ENCODE data around the gene IBA57.

Gene IBA57

DNA sequence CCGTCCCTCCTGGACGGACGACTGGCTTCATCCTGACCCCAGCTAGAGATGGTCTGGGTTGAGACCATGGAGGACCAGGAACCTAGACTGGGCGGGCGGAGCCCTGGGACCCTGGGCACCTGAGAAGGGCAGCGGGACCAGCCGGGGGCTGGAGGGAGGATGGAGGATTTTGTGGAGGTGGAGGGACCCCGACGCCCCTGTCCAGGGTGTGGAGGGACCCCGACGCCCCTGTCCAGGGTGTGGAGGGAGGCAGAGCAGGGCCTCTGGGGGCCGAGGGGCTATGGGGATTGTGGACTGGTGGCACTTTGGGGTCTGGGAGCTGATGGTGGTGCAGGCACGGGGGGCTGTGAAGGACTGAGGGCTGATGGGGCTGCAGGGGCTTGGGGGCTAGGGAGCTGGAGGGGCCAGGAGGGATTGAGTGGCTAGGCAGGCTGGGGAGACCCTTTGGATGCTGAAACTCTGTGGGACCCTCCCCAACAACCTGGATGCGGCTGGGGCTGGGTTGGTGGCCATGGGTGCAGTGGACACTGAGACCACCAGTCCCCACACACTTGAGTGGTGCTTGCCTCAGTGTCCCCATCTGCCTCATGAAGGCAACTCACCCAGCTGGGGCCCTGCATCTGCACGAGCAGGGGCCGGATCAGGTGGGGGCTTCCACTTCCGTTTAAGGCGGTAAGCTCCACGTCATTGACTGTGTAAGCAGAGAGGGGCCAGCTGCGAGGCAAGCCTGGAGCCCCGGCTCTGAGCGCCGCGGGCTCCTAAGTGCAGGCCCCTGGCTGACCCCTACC lies 8.5 kb upstream of the IBA57 start:
- no peak for DNase-seq

DNA sequence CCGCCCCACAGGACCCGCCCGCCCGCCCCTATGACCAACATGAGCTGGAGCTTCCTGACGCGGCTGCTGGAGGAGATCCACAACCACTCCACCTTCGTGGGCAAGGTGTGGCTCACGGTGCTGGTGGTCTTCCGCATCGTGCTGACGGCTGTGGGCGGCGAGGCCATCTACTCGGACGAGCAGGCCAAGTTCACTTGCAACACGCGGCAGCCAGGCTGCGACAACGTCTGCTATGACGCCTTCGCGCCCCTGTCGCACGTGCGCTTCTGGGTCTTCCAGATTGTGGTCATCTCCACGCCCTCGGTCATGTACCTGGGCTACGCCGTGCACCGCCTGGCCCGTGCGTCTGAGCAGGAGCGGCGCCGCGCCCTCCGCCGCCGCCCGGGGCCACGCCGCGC lies 7.9 kb upstream of the IBA57 start:
- DNase-seq, result no peak

DNA sequence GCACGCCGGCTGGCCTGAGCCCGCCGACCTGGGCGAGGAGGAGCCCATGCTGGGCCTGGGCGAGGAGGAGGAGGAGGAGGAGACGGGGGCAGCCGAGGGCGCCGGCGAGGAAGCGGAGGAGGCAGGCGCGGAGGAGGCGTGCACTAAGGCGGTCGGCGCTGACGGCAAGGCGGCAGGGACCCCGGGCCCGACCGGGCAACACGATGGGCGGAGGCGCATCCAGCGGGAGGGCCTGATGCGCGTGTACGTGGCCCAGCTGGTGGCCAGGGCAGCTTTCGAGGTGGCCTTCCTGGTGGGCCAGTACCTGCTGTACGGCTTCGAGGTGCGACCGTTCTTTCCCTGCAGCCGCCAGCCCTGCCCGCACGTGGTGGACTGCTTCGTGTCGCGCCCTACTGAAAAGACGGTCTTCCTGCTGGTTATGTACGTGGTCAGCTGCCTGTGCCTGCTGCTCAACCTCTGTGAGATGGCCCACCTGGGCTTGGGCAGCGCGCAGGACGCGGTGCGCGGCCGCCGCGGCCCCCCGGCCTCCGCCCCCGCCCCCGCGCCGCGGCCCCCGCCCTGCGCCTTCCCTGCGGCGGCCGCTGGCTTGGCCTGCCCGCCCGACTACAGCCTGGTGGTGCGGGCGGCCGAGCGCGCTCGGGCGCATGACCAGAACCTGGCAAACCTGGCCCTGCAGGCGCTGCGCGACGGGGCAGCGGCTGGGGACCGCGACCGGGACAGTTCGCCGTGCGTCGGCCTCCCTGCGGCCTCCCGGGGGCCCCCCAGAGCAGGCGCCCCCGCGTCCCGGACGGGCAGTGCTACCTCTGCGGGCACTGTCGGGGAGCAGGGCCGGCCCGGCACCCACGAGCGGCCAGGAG lies 7.2 kb upstream of the IBA57 start:
- no peak for DNase-seq

DNA sequence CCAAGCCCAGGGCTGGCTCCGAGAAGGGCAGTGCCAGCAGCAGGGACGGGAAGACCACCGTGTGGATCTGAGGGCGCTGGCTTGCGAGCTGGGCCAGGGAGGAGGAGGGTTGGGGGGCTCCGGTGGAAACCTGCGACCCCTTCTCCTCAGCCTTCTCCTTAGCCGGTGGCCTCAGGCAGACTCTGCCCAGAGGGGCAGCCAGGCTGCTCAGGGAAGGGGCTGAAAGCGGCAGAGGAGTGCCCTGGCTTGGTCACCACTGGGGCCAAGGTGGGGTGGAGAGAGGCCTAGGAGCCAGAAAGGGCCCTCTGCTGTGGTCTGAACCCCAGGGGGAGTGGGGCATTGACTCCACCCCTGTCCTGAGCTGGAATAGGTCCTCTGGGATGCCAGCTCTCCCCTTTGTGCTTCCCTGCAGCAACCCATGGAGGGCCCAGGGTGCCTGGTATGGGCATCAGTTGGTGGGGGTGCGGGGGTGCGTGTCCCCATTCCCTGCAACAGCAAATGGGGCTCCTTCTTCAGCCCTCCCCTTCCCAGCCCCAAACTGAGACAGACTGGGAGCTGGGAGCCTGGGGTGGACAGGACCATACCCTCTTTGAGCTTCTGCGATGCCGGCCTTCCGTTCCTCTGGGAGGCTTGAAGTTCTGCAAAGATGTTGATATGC lies 6.5 kb upstream of the IBA57 start:
- DNase-seq, result no peak

DNA sequence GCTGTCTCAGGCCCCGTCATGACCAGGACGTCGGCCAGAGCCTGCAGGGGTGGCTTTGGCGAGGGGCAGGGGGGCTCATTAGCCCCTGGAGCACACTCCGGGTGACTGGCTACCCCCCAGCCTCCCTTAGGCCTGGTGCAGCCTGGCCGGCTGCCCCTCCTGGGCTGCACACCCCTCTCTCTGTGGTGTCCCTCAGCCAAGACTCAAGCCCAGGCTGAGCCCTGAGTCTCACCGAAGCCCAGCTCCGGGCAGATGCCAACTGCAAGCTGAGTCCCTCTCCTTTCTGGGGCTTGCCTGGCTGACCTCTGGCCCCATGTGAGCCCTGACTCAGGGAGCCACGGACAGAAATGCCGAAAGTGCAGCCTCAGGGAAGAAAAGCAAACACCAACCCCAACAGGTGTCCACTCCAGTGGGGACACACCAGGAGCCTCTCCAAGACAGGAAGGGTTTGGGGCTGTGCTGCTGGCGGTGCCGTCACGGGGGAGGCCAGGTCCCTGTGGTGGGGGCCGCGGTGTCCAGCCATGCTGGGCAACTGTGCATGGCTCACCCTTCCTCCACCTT lies 5.3 kb upstream of the IBA57 start:
- no peak for DNase-seq

DNA sequence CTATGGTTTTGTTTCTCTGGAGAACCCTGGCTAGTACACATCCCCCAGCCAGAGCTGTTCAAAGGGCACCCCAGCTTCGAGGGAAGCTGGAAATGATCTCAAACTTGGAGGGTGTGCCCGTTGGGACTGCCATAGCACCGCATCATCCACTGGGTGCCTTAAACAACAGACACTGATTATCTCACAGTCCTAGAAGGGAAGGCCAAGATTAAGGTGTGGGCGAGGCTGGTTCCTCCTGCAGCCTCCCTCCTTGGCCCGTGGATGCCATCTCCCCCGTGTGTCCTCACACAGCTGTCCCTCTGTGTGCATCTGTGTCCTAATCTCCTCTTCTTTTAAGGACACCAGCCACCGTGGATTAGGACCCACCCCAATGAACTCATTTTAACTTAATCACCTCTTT lies 4.2 kb upstream of the IBA57 start:
- peak in 1 of 2 donors; percentile 47 for DNase-seq

DNA sequence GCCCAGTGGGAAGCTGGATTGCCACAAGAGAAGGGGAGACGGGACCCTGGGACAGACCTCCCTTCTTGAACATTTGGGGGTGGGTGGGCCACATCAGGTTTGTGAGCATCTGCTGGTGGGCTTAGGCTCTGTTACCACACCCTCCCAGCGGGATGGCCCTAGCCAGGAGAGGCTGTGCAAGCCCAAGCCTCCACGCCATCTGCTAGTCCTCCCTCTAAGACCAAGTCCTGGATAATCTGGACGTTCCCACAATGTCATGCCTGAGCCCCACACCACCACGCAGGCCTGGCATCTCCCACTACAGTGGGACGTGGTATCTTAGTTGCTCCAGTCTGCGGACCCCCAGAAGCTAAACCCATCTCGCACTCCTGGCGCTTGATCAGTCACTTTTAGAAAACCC lies 3.7 kb upstream of the IBA57 start:
- no peak for DNase-seq

DNA sequence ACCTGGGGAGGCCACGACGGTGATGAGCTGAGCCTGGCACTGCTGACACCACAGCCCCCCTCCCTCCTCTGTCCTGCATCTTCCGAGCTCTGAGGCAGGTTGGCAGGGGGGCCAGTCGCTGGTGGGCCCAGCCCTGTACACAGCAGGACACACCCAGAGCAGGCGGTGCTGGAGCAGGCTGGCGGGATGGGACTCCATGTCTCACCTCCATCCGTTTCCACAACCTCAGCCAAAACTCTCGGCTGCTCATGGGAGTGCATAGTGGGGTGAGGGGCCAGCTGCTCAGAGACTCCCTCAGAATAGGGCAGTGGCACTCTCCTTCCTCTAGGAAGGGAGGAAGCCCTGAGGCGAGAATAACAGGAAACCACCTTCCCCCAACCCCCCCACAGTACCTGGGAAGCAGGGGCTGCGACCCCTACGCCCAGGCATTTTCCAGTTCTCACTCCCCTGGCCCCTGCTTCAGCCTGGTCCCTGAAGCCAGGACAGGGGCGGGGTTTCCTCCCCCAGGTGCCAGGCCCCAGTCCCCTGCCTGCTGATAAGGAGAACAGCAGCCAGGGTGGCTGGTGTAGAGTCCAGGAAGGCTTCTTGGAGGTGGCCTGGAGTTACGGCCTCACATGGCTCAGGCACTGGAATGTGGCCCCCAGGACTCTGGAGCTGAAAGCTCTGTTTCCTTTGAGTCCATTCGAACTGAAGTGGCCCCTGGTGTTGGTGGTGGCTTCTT lies 3.2 kb upstream of the IBA57 start:
- no peak for DNase-seq

DNA sequence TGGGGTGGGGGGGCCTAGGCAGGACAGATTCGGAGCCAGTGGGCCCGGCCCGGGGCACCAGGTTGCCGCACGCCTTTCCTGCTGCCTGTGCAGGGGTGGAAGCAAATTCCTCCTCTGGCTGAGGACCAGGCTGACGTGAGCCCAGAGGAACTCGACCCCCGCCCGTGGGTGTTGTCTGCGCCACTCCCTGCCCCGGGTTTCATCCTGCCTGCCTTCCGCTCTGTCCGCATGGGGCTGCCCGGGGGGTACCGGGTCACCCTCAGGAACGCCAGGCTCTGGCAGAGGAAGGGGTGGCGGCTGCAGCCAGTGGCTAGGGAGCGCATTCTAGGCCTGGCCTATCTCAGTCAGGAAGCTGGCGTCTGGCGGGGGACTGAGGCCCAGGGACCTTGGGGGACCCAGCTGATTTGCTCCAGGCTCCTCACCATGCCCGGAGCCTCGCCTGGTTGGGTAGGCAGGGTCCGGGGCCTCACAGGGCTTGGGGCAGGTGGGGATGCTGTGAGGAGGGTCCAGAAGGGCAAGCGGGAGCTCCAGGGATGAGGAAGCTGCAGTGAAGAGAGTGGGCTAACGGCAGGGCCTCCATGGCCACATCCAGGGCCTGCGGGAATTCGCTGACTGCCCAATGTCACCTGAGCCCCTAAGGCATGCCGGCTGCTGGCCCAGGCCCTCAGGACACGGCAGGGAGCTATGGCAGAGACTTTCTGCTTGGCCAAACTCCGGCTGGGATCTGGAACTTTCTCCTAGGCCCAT lies 2.4 kb upstream of the IBA57 start:
- peak in 1 of 2 donors; percentile 28 for DNase-seq

DNA sequence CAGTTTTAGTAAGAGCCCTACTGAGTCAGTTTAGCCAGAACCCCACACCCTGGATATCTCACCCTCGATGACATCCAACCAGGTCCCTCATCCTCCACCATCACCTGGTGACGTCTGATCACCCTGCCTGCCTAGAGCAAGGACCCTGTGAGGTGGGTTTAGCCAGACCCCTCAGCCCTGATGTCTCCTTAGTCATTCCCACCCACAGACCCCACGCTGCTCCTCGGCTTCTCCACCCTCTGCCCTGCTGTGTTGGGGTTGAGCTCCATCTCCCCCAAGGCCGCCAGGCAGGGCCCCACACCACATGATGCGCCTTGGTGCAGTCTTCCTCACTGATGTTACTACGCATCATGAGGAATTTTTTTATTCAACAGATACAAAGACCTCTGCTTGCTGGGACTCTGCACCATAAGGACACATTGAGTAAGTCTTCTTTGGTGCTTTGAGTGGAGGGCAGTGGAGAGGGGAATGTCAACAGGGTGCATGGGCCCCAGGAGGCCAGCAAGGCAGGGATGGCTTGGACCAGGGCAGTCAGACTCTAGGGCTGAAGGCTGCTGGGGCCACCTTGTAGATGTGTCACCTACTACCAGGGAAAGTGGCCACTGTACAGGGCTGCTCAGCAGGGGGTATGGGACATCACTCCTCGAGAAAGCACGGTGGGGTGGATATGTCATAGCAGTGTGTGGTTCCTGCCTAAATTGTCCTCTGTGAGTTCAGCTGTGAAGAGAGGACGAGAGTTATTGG lies 1.7 kb upstream of the IBA57 start:
- no peak for DNase-seq

DNA sequence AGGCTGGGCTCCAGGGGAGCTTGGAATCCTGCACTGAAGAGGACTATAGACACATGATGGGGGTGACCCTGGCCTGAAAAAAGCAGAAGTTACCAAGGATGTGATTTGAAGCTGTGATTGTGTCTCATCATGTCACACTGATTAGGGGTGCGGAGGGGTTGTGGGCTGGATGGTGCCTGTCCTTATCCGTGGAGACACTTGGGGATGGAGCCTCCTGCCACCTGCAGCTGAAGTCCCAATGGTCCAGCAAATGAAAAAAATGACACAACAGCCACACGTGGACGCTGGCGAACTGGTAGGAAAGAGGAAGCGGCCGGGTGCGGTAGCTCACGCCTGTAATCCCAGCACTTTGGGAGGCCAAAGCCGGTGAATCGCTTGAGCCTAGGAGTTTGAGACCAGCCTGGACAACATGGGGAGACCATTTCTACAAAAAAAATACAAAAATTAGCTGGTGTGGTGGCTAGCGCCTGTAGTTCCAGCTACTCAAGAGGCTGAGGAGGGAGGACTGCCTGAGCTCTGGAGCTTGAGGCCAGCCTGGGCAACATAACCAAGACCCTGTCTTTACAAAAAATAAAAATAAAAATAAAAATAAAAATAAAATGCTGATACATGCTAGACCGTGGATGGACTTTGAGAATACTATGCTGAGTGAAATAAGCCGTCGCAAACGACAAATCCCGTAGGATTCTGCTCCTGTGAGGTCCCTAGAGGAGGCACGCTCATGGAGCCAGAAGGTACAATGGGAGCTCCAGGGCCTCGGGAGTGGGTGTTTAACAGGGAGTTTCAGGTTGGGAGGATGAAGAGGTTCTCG lies 838 bp upstream of the IBA57 start:
- peak; percentile 46 to 50 for DNase-seq

DNA sequence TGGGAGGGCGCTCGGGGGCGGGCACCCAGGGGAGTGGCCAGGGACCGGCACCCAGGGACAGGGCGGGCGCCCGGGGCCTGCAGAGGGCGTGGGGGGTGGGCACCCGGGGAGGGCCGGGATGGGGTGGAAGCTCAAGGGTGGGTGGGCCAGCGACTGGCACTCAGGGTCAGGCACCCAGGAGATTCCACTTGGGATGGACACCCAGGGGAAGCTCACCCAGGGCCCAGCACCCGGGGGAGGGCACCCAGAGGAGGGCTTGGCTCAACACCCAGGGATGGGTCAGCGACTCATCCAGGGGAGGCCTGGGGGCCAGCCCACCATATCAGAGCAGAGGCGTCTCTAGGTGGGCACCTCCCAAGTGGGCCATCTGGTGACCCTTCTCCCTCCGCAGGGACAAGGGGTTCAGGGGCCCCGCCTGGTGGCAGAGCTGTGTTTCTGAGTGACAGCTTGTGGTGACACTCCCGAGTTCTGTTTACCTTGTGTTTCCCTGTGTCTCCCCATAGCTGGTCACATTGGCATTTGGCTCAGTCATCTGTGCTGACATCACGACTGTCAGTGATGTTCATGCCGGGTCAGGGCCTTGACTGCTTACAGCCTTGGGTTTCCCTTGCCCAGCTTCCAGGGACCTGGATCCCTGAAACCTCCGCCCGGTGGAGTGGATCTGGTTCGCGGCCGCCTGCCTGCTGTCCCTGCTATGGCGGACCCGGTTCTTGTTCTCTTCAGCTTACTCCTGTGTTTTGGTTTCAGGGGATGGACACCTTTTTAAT lies 749 bp downstream of the IBA57 start:
- peak; percentile 65 to 83 for DNase-seq

DNA sequence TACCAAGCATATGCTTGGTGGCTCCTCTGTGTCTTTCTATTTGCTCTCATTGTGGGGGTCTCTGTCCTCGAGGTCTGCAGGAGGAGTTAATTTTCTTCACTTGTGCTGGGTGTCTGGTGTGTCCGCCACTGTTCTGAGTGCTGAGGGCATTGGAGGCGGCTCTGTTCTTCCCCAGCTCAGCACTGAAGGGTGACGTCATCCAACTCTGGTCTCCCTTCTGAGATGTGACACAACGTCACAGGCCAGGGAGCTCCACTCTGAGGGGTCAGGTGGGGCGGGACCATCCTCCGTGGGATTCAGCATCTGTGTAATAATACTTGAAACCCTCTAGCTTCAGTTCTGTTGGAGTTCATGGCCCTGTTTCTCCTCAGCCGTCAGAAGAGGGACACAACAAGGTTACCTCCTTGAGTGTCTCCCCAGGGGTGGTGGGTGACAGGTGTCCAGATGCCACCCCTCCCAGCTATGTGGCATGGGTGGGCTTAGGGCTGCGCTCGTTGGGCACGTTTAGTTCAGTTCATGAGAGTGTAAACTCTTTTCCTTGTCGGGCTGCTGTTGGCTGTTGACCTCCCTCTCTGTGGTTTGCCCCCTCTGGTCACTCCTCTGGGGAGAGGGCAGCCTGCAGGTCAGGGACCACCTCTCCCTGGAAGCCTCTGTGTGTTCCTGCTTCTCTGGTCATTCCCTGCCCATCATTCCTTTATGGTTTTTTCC lies 3.1 kb downstream of the IBA57 start:
- DNase-seq, result no peak

DNA sequence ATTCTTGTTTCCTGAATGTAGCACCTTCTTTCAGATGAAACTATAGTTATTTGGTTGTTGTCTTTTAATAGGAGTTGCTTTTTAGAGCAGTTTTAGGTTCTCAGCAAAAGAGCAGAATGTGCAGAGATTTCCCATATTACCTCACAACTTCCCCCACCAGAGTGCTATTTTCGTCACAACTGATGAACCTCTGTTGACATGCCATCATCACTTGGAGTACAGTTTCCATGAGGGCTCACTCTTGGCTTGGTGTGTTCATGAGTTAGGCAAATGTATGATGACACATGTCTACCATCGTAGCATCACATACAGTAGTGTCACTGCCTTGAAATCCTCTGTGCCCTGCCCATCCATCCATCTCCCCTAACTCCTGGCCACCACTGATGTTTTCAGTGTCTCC lies 3.7 kb downstream of the IBA57 start:
- peak; percentile 33 to 43 for DNase-seq

DNA sequence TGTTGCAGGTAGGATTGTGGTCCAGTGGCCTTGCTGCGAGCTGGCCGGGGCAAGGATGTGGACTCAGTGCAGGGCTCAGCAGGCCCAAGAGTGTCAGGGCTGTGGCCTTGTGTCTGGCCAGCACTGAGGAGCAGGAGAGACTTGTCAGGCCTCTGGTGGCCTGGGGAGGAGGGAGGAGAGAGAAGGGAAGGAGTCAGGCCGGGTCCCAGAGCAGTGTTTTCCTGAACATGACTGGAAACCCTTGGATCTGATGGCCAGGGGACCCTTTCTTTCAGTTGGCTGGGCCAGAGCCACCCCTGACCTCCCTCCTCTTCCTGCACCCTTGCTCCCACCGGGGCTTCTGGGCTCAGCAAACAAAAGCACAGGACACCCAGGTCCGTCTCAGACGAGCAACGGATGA lies 5.1 kb downstream of the IBA57 start:
- no peak for DNase-seq

DNA sequence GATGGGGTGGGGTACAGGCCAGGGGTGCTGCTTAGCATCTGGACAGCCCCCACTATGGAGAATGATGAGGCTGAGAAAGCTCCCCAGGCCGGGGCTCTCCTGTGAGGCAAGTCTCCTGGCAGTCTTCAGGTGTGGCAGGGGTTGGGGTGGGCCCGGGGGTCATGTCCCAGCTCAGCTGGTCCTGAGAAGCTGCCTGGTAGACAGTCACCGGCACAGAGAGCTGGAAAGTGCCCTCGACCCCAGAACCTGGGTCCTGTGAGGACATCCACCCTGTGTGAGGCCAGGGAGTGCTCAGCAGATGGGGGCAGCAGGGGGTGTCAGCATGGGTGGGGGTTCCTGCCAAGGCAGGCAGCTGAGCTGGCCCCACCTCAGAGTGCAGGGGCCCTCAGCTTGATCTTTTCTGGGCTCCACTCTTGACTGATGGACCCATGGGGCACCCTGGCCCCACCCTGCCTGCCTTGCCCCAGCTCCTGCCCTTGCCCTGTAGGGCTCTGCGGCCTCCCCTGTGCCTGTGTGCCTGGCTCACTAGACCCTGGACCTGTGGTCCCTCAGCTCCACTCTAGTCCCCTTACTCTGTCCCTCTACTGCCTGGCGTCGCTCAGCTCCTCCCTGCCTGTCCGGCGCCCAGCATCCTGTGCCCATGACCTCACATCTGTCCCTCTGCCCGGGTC lies 5.8 kb downstream of the IBA57 start:
- no peak for DNase-seq

DNA sequence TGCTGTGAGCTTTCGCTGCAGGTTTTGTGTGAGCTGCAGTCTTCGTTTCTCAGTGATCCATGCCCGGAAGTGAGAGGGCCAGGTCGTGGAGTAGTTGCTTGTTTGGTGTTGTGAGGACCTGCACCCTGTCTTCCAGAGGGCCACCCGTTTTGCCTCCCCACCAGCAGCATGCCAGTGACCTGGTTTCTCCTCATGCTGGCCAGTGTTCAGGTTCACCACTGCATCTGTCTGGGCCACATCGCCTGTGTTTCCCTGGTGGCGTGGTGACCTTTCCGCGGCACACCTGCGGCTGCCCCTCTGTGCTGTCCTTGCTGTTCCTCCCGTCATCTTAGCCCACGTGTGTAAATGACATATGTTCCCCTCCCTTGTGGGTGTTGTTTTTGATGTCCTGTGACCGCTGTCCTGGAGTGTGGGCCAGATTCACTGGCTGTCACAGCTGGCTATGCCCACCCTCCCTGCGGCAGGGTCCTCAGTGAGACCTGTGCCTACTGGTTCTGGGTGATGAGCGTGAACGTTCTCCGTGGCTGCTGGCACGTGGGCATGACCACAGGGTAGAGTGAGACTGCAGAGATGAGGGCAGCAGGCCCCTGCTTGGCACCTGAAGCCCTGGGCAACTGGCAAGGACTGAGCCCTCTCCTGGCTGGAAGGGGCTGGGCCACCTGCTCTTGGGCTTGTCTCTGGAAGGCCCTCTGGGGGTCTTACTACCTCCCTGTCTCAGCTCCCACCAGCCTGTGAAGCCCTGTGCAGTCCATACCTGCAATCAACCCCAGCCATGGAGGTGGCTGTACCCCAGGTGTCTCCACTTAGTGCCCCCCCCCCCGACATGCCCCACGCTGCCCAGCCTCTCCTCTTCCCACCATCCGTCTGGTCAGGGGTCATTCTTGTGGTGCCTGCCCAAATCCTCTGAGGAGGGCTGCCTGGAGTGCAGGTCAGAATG lies 7.3 kb downstream of the IBA57 start:
- DNase-seq, result no peak

Measured in inflammatory macrophage treated with lipopolysaccharide for 1 hour (primary cell).